CD4-positive, alpha-beta T cell (primary cell): ENCODE measurements around the gene DUS1L. TPM values are rescaled to one million over a fixed set of nuclear protein-coding genes. Genes with fewer than 3 reads are reported as not detected.

Experiments used
- ATAC-seq: fragments of 200-7000 bp; cut with Tn5 transposase; one replicate; pipeline ENCODE4 v1.10.0; 2022; ENCODE audit warnings: mild to moderate bottlenecking; ENCODE audit not compliant: poor library complexity
- CTCF ChIA-PET: fragments of 350-600 bp; sonication (Branson Sonifier 250); formaldehyde crosslinking; loops from one replicate; lab custom pipeline; 2021; ENCODE audit warnings: antibody characterized with exemption, inconsistent platforms; lab: Charles Lee
- POLR2A ChIA-PET: fragments of 350-600 bp; sonication (Branson Sonifier 250); formaldehyde crosslinking; loops from one replicate; lab custom pipeline; 2021; ENCODE audit warnings: antibody characterized with exemption, inconsistent platforms; lab: Charles Lee
- DNase-seq, 14 experiments: peaks; one replicate each; pipeline ENCODE4 v3.0.0-alpha.2; 2013 to 2020; ENCODE audit warnings: mixed read lengths in 2 of 14
- H3K27ac ChIP-seq, 2 donors: one replicate each; pipeline versions ENCODE4 v1.5.1 to v1.7.0; 2013; ENCODE audit warnings: low read length in 2 of 2, low read depth in 1 of 2, mild to moderate bottlenecking in 1 of 2
- H3K27me3 ChIP-seq, 2 experiments: 1 replicate in 1 of 2; 2 replicates in 1 of 2; pipeline versions ENCODE4 v1.6.1 to v1.7.0; 2013; ENCODE audit warnings: low read length in 2 of 2, control low read depth in 1 of 2, mild to moderate bottlenecking in 1 of 2, moderate library complexity in 1 of 2; ENCODE audit not compliant: insufficient read depth in 2 of 2, control insufficient read depth in 1 of 2
- H3K36me3 ChIP-seq: one replicate; pipeline ENCODE4 v1.6.1; 2013; ENCODE audit warnings: low read length, control low read depth; ENCODE audit not compliant: insufficient read depth
- H3K4me1 ChIP-seq: one replicate; pipeline ENCODE4 v1.6.1; 2013; ENCODE audit warnings: low read length, control low read depth; ENCODE audit not compliant: insufficient read depth
- H3K4me3 ChIP-seq: one replicate; pipeline ENCODE4 v1.5.1; 2013; ENCODE audit warnings: mild to moderate bottlenecking, low read length, moderate library complexity
- H3K9me3 ChIP-seq, 2 experiments: 1 replicate in 1 of 2; 2 replicates in 1 of 2; pipeline versions ENCODE4 v1.6.1 to v1.7.0; 2013; ENCODE audit warnings: low read length in 2 of 2, mild to moderate bottlenecking in 2 of 2, control low read depth in 1 of 2, moderate library complexity in 1 of 2; ENCODE audit not compliant: control insufficient read depth in 1 of 2, insufficient read depth in 1 of 2
- H3K27ac Mint-ChIP-seq: one replicate; pipeline ENCODE4 v1.8.0; 2020; ENCODE audit warnings: mixed read lengths
- H3K27me3 Mint-ChIP-seq: one replicate; pipeline ENCODE4 v1.8.0; 2021; ENCODE audit warnings: mixed read lengths
- H3K36me3 Mint-ChIP-seq: one replicate; pipeline ENCODE4 v1.8.0; 2021; ENCODE audit warnings: low read depth, mixed read lengths
- H3K4me1 Mint-ChIP-seq: one replicate; pipeline ENCODE4 v1.8.0; 2021; ENCODE audit warnings: low read depth, mixed read lengths
- H3K4me3 Mint-ChIP-seq: one replicate; pipeline ENCODE4 v1.8.0; 2020; ENCODE audit warnings: mild to moderate bottlenecking, mixed read lengths
- H3K9me3 Mint-ChIP-seq: one replicate; pipeline ENCODE4 v1.8.0; 2020; ENCODE audit warnings: mixed read lengths
- CTCF ChIP-seq: fragments of 200-600 bp; IDR thresholded peaks from one replicate; pipeline ENCODE4 v1.8.0; 2022; ENCODE audit warnings: antibody characterized with exemption, mild to moderate bottlenecking
- intact Hi-C, 2 experiments: fragments of 100-400 bp; cut with DNase I in 1 of 2; cut with micrococcal nuclease in 1 of 2; formaldehyde crosslinking; loops; one replicate each; pipeline versions ENCODE4 v1.15.1 to v1.9.0; 2023 to 2025; cut with DNase I, micrococcal nuclease
- total RNA-seq, 174 experiments: library from RNA in 2 of 174; stranded (reverse) in 2 of 174; gene quantifications; one replicate each; pipeline ENCODE4 v1.2.3 and lab custom pipeline; 2021 to 2026

Gene DUS1L
- total RNA-seq, 2 experiments from 2014 or later, result 160 to 163 TPM

DNA sequence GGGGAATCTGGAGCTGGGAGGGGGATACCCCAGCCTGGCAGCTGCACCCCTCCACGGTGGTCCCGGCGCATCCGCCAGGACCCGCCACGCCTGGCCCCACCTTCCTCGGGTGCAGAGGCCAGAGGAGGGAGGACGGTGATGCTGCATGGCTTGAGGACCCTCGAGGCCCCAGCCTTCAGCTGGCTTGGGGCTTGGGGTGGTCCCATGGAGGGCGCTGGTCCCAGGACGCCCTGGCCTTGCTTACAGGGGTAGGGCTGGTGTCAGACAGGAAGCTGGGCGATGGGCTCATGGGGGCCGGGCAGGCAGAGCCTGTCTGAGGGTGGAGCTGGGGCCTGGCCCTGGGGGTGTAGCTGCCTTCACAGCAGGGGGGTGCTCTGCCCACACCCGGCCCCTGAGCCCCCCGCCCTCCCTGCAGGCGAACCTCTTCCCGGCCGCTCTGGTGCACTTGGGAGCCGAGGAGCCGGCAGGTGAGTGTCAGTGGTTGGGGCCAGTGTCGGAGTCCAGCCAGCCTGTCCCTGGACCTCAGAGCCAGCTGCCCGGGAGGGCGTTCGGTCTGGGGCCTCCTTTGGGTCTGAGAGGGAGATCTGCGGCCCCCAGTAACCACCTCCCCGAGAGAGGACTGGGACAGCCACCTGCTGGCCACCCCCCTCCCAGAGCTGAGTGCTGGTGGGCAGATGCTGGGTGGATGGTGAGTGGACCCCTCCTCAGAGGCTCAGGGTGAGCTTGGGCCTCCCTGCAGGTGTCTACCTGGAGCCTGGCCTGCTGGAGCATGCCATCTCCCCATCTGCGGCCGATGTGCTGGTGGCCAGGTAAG is 49.3 kb downstream of the DUS1L start:
- H3K4me1 Mint-ChIP-seq, result peaks cover 3% of the 10 kb centered on the region
- H3K9me3 Mint-ChIP-seq, result no peaks in the 10 kb centered on the region
- Histone ChIP-seq H3K4me3 (no peak overlapping the region), H3K27ac (no peak overlapping the region), H3K9me3 (no peaks in the 10 kb centered on the region), H3K27me3 (no peaks in the 10 kb centered on the region), H3K36me3 (peaks cover 11% of the 10 kb centered on the region), H3K4me1 (peaks cover 15% of the 10 kb centered on the region)
- ATAC-seq (no peak), DNase-seq (no peak)
- CTCF ChIA-PET, result interaction anchor here (1.3 kb wide), 1 partner anchor 57 kb away, joined by 4 read pairs; no protein-coding TSS in a partner anchor
- no peak overlapping the region for H3K4me3 Mint-ChIP-seq
- no peak for TF ChIP-seq CTCF
- POLR2A ChIA-PET, result interaction anchor here (1.1 to 1.5 kb wide), 2 partner anchors 14 to 57 kb away, joined by 3 to 5 read pairs; no protein-coding TSS in a partner anchor
- no peak overlapping the region for H3K27ac Mint-ChIP-seq
- no peaks in the 10 kb centered on the region for H3K36me3 Mint-ChIP-seq
- intact Hi-C loops, result no loop called here
- H3K27me3 Mint-ChIP-seq, result no peaks in the 10 kb centered on the region

DNA sequence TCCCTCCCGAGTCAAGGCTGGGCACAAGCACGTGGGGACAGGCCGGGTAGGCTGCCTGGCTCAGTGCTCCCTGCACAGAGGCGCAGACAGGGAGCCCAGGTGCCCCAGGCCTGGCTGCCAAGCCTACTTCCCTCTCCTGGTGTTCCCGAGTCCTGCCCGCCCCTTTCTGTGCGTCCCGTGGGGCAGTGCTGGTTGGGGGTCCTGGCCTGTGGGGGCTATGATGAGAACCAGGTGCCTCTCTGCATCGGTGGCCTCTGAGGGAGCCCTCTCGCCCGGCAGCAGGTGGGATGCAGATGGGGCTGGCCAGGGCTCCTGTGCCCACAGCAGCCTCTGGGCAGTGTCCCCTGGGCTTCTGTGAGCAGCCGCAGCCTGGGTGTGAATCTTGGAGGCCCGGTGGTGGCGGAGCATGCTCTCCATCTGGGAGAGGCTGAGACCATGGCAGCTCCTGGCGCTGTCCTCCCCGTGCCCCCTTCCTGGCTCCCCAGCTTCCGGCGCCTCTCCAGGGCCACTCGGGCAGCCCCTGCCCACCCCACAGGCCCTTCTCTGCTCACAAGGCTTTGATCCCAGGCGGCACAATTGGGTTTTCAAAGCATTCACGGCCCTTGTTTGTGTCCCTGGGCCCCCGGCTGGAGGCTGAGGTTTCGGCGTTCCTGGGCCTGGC is 50.2 kb downstream of the DUS1L start:
- no peak overlapping the region for H3K27ac ChIP-seq
- Mint-ChIP-seq H3K4me1 (no peaks in the 10 kb centered on the region), H3K4me3 (no peak overlapping the region), H3K27me3 (no peaks in the 10 kb centered on the region), H3K36me3 (no peaks in the 10 kb centered on the region), H3K27ac (no peak overlapping the region), H3K9me3 (no peaks in the 10 kb centered on the region)
- peaks cover 11% of the 10 kb centered on the region for H3K36me3 ChIP-seq
- POLR2A ChIA-PET, result interaction anchor here (1.1 kb wide), 1 partner anchor 56 kb away, joined by 5 read pairs; no protein-coding TSS in a partner anchor
- CTCF ChIA-PET, result interaction anchor here (1.3 kb wide), 1 partner anchor 56 kb away, joined by 4 read pairs; no protein-coding TSS in a partner anchor
- DNase-seq (no peak), ATAC-seq (no peak)
- intact Hi-C loops, result no loop called here
- no peak for TF ChIP-seq CTCF
- H3K4me1 ChIP-seq, result peaks cover 7% of the 10 kb centered on the region
- no peak overlapping the region for H3K4me3 ChIP-seq
- H3K27me3 ChIP-seq, result no peaks in the 10 kb centered on the region
- no peaks in the 10 kb centered on the region for H3K9me3 ChIP-seq

- POLR2A ChIA-PET, result no interaction called here
- Mint-ChIP-seq H3K27ac (no peak overlapping the region), H3K27me3 (no peaks in the 10 kb centered on the region), H3K9me3 (no peaks in the 10 kb centered on the region), H3K36me3 (no peaks in the 10 kb centered on the region), H3K4me1 (no peaks in the 10 kb centered on the region), H3K4me3 (no peak overlapping the region)
- peaks cover 3% of the 10 kb centered on the region for H3K4me1 ChIP-seq
- no peaks in the 10 kb centered on the region for H3K27me3 ChIP-seq
- H3K36me3 ChIP-seq, result peaks cover 11% of the 10 kb centered on the region
- no peak overlapping the region for H3K27ac ChIP-seq
- DNase-seq, result no peak
- no peak overlapping the region for H3K4me3 ChIP-seq
- ATAC-seq, result no peak
- intact Hi-C loops, result no loop called here
- TF ChIP-seq CTCF, result no peak
- H3K9me3 ChIP-seq, result no peaks in the 10 kb centered on the region
- CTCF ChIA-PET, result no interaction called here
These were observed 50.7 kb downstream of the DUS1L start for GRCh38 chr17:82014971-82015310.
